Fibroblast of lung (primary cell): ENCODE data around the gene PLLP. TPM values are rescaled to one million over a fixed set of nuclear protein-coding genes. Genes with fewer than 3 reads are reported as not detected.

Experiments used
- DNase-seq, 2 donors: peaks; one replicate each; pipeline versions ENCODE4 v3.0.0 to v3.0.0-alpha.2; 2010; ENCODE audit warnings: low read depth in 2 of 2
- H2AFZ ChIP-seq: 2 replicates; pipeline ENCODE4 v1.5.1; 2012; ENCODE audit warnings: low read length, control low read depth, inconsistent platforms
- H3K27ac ChIP-seq: 2 replicates; pipeline ENCODE4 v1.5.1; 2011; ENCODE audit warnings: low read length, control low read depth; ENCODE audit not compliant: insufficient read depth
- H3K27me3 ChIP-seq: 2 replicates; pipeline ENCODE4 v1.5.1; 2011; ENCODE audit warnings: mild to moderate bottlenecking, low read length; ENCODE audit not compliant: control insufficient read depth, insufficient read depth
- H3K36me3 ChIP-seq: 2 replicates; pipeline ENCODE4 v1.5.1; 2011; ENCODE audit warnings: low read length; ENCODE audit not compliant: control insufficient read depth, insufficient read depth
- H3K4me1 ChIP-seq: 2 replicates; pipeline ENCODE4 v1.5.1; 2011; ENCODE audit warnings: low read length; ENCODE audit not compliant: control insufficient read depth, insufficient read depth; ENCODE audit errors: extremely low read depth
- H3K4me2 ChIP-seq: 2 replicates; pipeline ENCODE4 v1.5.1; 2011; ENCODE audit warnings: low read length, control low read depth; ENCODE audit not compliant: insufficient read depth; ENCODE audit errors: extremely low read depth
- H3K4me3 ChIP-seq, 4 experiments: fragments of 200-600 bp in 1 of 4; sonication (generic) in 1 of 4; replicated peaks in 1 of 4; 2 replicates each; pipeline ENCODE4 v1.5.1; 2011 to 2016; ENCODE audit warnings: low read length in 4 of 4, low read depth in 3 of 4, mild to moderate bottlenecking in 3 of 4, control low read depth in 2 of 4, inconsistent platforms in 1 of 4, mixed read lengths in 1 of 4; ENCODE audit not compliant: insufficient read depth in 1 of 4; ENCODE audit errors: control extremely low read depth in 1 of 4
- H3K79me2 ChIP-seq: 2 replicates; pipeline ENCODE4 v1.5.1; 2012; ENCODE audit warnings: mild to moderate bottlenecking, low read length, inconsistent platforms; ENCODE audit not compliant: control insufficient read depth, insufficient read depth
- H3K9ac ChIP-seq: 2 replicates; pipeline ENCODE4 v1.5.1; 2011; ENCODE audit warnings: mild to moderate bottlenecking, low read length, control low read depth; ENCODE audit not compliant: insufficient read depth
- H3K9me3 ChIP-seq: 2 replicates; pipeline ENCODE4 v1.5.1; 2012; ENCODE audit warnings: low read depth, low read length; ENCODE audit not compliant: control insufficient read depth, insufficient read depth
- H4K20me1 ChIP-seq: 2 replicates; pipeline ENCODE4 v1.5.1; 2011; ENCODE audit warnings: low read length; ENCODE audit not compliant: control insufficient read depth, insufficient read depth; ENCODE audit errors: extremely low read depth
- CTCF ChIP-seq, 2 donors: IDR thresholded peaks in 1 of 2; conservative IDR thresholded peaks in 1 of 2; 1 replicate in 1 of 2; 2 replicates in 1 of 2; pipeline ENCODE4 v1.5.1; 2011 to 2012; ENCODE audit warnings: low read length in 2 of 2, control low read depth in 1 of 2, inconsistent platforms in 1 of 2, low read depth in 1 of 2, mild to moderate bottlenecking in 1 of 2
- EZH2 ChIP-seq: IDR thresholded peaks from 2 replicates; pipeline ENCODE4 v1.5.1; 2012; ENCODE audit warnings: low read length, control low read depth, mild to moderate bottlenecking; ENCODE audit errors: missing control alignments
- polyA plus RNA-seq, 2 donors: library from polyadenylated mRNA; depleted of rRNA in 1 of 2; stranded (reverse) in 1 of 2; unstranded in 1 of 2; fragments of >200 nt; gene quantifications; 2 replicates each; pipeline ENCODE4 v1.2.1, GENCODE V29; 2011 to 2012; ENCODE audit warnings: missing spikeins in 1 of 2
- total RNA-seq: library from RNA; depleted of rRNA; stranded (reverse); fragments of >200 nt; gene quantifications from 2 replicates; pipeline ENCODE4 v1.2.1, GENCODE V29; 2014

Gene PLLP
- total and polyA plus RNA-seq, 2 donors (not counting 1 experiment from before 2014, with no cell fraction given): 0.05 TPM; not detected in 1

GRCh38 chr16:57264381-57264780, 20.1 kb downstream of the PLLP start:
- DNase-seq: no peak
- Histone ChIP-seq H3K4me2 (no peak overlapping the region), H4K20me1 (no peaks in the 10 kb centered on the region), H3K36me3 (no peaks in the 10 kb centered on the region), H3K4me3 (no peak overlapping the region), H3K9me3 (no peaks in the 10 kb centered on the region), H3K79me2 (no peaks in the 10 kb centered on the region), H2AFZ (no peak overlapping the region), H3K27me3 (no peaks in the 10 kb centered on the region), H3K4me1 (no peaks in the 10 kb centered on the region), H3K27ac (no peak overlapping the region), H3K9ac (no peak overlapping the region)
- TF ChIP-seq CTCF (conservative IDR thresholded peaks at IDR 0.05 in 1 of 2, IDR thresholded peaks at IDR 0.05 in 1 of 2; ENCODE audit: low read depth in 1 of 2, low read length in 2 of 2) (no peak), EZH2 (no peak)

- no peak overlapping the region for H3K9ac ChIP-seq
- DNase-seq: no peak
- no peak overlapping the region for H3K4me3 ChIP-seq
- H3K27ac ChIP-seq: no peak overlapping the region
- no peak overlapping the region for H2AFZ ChIP-seq
- no peaks in the 10 kb centered on the region for H3K79me2 ChIP-seq
- H3K4me1 ChIP-seq: no peaks in the 10 kb centered on the region
- H3K27me3 ChIP-seq: no peaks in the 10 kb centered on the region
- no peaks in the 10 kb centered on the region for H3K36me3 ChIP-seq
- H4K20me1 ChIP-seq: no peaks in the 10 kb centered on the region
- H3K4me2 ChIP-seq: no peak overlapping the region
- TF ChIP-seq EZH2 (no peak), CTCF (conservative IDR thresholded peaks at IDR 0.05 in 1 of 2, IDR thresholded peaks at IDR 0.05 in 1 of 2; ENCODE audit: low read depth in 1 of 2, low read length in 2 of 2) (no peak)
- H3K9me3 ChIP-seq: no peaks in the 10 kb centered on the region
These were observed 20.7 kb downstream of the PLLP start for GRCh38 chr16:57263541-57264351.

GRCh38 chr16:57262841-57263540, 21.5 kb downstream of the PLLP start:
- no peak for DNase-seq
- no peaks in the 10 kb centered on the region for H3K4me1 ChIP-seq
- no peaks in the 10 kb centered on the region for H3K79me2 ChIP-seq
- no peaks in the 10 kb centered on the region for H3K36me3 ChIP-seq
- TF ChIP-seq EZH2 (no peak), CTCF (conservative IDR thresholded peaks at IDR 0.05 in 1 of 2, IDR thresholded peaks at IDR 0.05 in 1 of 2; ENCODE audit: low read depth in 1 of 2, low read length in 2 of 2) (no peak)
- H3K27me3 ChIP-seq: no peaks in the 10 kb centered on the region
- no peak overlapping the region for H3K4me3 ChIP-seq
- no peak overlapping the region for H3K4me2 ChIP-seq
- H3K9ac ChIP-seq: no peak overlapping the region
- no peak overlapping the region for H3K27ac ChIP-seq
- no peak overlapping the region for H2AFZ ChIP-seq
- no peaks in the 10 kb centered on the region for H4K20me1 ChIP-seq
- H3K9me3 ChIP-seq: no peaks in the 10 kb centered on the region
